Cardiac fibroblast (primary cell): ENCODE measurements around the gene RAET1E.
"Not testable (repeated sequence)": the region's sequence is repeated elsewhere in the genome, so short reads cannot be mapped to it uniquely, and the experiment has no call there.

Experiments used
- DNase-seq, 2 donors: peaks; one replicate each; pipeline versions ENCODE4 v3.0.0 to v3.0.0-alpha.2; 2010; ENCODE audit warnings: low read depth in 2 of 2
- H3K4me3 ChIP-seq, 2 donors: replicated peaks in 1 of 2; 1 replicate in 1 of 2; 2 replicates in 1 of 2; pipeline ENCODE4 v1.5.1; 2011; ENCODE audit warnings: low read depth in 2 of 2, low read length in 2 of 2, mild to moderate bottlenecking in 2 of 2, moderate library complexity in 1 of 2
- TF ChIP-seq, protein P1 (sequence below): IDR thresholded peaks from one replicate; pipeline ENCODE4 v1.5.1; 2011; ENCODE audit warnings: low read depth, mild to moderate bottlenecking, low read length, inconsistent platforms

The RAET1E gene

DNA sequence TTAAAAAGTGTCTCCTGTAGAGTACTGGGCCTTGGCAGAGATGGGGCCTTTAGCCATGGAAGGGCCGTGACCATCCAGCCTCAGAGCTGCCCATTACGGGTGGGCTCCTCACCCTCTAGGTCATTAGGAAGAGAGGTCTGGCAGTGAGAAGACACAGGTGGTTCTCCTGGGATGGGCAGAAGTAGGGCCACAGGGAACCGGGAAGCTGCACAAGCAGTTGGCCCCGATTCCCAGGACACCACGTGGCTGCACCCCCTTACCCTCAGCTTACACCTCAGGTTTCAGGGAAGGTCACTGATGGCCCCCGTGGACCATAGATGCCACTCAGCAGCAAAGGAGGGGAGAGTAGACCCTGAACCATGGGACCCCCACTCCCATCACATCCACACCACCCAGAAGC, 23.4 kb upstream of the RAET1E start:
- TF ChIP-seq, protein P1, sequence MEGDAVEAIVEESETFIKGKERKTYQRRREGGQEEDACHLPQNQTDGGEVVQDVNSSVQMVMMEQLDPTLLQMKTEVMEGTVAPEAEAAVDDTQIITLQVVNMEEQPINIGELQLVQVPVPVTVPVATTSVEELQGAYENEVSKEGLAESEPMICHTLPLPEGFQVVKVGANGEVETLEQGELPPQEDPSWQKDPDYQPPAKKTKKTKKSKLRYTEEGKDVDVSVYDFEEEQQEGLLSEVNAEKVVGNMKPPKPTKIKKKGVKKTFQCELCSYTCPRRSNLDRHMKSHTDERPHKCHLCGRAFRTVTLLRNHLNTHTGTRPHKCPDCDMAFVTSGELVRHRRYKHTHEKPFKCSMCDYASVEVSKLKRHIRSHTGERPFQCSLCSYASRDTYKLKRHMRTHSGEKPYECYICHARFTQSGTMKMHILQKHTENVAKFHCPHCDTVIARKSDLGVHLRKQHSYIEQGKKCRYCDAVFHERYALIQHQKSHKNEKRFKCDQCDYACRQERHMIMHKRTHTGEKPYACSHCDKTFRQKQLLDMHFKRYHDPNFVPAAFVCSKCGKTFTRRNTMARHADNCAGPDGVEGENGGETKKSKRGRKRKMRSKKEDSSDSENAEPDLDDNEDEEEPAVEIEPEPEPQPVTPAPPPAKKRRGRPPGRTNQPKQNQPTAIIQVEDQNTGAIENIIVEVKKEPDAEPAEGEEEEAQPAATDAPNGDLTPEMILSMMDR, result no peak
- DNase-seq, result no peak
- H3K4me3 ChIP-seq, result no peak overlapping the region

DNA sequence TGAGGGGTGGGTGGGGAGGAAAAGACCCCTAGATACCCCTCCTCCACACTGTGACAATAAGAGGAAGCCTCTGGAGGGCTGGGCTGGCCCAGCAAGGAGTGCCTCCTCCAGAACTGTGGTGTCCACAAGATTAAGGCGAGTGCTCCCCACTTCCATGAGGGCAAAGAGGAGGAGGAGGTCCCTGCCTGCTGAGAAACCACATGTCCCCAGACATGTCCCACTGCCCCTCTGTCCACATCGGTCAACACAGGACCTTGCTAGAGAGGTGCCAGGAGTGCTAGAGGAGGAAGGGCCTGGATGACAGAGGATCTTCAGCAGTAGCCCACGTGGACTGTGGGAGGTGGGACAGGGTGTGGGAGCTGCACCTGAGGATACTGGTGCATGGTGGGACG, 21.9 kb upstream of the RAET1E start:
- H3K4me3 ChIP-seq, result no peak overlapping the region
- DNase-seq, result no peak
- TF ChIP-seq, protein P1, result no peak

DNA sequence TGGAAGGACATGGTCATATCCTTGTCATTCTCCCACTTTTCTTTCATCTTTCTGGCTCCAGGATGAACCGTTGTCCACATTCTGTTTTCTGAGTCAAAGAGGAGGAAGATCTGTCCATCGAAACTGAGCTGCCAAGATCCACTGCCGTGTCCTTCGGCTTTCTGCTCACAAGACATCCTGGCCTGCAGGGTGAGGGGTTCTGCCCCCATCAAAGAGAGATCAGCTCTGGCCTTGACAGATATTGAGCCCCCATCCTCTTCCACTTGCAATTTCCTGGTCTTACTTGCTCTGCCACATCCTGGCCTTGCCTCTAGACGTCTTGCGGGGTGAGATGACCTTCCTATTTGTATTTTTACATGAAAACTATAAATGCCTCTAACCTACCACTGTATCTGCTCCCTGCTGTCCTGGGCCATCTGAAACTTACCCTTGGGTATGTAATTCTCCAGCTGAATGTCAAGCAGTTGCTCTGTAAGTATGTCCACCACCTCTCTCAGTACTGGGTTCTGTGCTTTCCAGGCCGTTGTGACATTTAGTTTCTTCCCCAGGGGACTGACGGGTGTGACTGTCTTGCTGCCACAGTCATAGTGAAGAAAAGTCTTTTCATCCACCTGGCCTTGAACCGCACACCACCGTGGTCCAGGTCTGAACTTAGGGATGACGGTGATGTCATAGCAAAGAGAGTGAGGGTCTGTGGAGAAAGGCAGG, 21.4 kb upstream of the RAET1E start:
- not testable (repeated sequence) for H3K4me3 ChIP-seq, DNase-seq

DNA sequence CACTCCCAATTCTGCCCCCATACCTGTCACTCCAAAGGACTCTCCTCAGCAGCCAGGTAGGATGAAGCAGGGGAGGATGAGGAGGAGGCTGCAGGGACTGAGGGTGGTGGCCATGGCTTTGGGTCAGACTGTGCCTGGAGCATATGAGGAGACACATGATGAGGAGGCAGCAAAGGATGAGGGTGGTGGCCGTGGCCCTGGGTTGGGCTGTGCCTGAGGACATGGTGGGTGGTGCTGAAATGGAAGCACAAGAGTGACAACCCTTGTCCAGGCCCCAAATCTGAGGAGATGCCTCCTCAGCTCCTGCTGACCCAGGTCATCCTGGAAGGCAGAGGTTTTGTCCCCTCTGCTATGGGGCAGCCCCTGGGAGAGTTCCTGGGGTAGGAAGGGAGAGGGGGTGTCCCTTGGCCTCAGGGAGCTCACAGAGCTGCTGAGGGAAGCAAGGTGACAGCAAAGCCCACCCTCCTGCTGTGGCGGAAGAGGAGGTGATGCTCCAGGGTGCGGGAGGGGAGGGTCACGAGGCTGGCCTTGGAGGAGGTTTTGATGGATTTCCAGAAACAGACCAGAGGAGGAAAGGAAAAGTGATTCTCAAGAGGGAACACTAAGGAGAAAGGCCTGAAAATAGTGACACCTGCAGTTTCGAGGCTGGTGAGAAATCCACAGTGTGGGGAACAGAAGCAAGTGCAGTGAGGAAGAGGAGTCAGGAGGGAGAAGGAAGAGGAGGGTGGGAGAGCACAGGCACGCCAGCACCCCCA, 20.4 kb upstream of the RAET1E start:
- no peak overlapping the region for H3K4me3 ChIP-seq
- TF ChIP-seq, protein P1, result no peak
- DNase-seq, result no peak

DNA sequence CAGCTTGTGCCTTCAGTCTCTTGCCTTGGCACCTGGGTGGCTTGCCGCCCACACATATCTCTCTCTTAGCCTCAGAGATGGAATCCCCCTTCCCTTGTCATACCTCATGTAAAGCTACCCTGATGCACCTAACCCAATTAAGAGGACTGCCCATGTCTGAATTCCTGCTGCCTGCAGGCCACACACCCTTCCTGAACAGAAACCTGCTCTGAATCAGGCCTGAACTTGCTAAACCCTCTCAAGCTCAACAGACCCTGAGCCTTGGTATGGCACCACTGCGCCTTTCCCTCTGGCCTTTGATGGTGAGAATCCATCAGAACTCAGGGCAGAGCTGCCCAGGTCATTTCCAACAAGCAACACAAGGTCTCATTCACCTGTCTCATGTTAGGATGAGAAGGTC, 19.8 kb upstream of the RAET1E start:
- DNase-seq, result no peak

DNA sequence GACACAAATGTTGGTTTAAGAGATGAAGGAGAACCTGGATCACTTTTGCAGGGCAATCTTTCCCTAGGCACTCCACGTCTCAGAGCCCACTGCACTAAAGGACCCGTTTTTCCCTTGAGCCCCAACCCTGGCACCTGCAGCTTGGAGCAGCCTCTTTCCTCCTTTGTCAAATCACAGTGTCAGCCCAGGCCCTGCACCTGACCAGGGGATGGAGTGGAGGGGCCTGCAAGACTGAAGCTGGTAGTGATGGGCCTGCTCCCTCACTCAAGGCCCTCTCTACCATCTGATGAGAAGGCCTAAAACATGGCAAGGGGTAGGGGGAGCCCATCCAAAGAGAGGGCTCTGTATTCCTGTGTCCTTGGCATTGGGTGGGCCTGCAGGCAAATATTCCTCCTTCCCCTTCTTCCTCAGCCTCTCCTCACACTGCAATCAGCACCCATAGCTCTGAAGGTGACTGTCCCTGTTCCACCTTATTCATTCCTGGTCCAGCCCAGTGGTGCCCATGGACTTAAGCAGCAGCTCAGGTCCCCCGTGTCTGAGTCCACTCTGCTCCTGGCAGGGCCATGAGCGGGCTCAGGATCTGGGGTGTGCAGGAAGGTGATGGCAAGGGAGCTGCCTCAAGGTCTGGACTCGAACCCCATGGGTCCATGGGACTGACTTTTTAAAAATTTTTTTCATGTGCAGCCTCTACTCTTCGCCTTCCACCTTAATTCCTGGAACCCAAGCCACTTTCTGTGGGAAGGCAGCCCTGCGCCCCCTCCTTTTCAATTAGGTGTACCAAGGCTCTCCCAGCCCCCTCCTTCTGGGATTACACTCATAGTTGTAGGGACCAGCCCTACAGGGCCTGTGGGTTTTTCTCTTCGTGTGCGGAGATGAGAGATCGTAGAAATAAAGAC, 18.3 kb upstream of the RAET1E start:
- TF ChIP-seq, protein P1, result no peak
- no peak overlapping the region for H3K4me3 ChIP-seq
- no peak for DNase-seq

More for the DNA sequence above, 19.8 kb upstream of the RAET1E start:
- no peak overlapping the region for H3K4me3 ChIP-seq
- TF ChIP-seq, protein P1, result no peak
